Measurements from ENCODE around the gene PAPOLB. TPM values are rescaled to one million over a fixed set of nuclear protein-coding genes. Genes with fewer than 3 reads are reported as not detected.

PAPOLB gene
- total and polyA plus RNA-seq, 2 of the 4 experiments (the other 2 are of a cell fraction): under 0.01 TPM; not detected in 1

DNA sequence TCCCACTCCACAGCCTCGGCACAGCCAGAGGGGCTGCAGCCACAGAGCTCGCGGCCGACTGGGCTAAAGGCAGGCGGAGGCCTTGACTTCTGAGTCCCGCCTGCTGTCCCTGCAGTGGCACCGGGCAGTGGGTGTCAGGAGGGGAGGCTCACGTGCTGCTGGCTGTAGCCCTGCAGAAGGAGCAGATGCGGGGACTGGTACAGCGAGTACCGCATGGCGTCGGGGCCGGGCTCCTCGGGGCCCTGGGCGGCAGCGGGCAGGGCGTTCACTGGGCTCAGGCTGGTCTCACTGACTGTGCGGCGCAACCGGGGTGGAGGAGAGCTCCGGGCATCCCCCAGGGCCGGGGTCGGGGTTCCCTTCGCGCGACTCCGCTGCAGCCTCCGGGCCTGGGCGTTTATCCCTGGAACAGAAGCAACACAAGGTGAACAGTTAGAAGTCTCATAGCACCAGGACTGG is 25.6 kb downstream of the PAPOLB start:
- 92% methylated on average over 11 of the region's 30 CpGs; no CpG with 5 or more reads in 1 of the 2 experiments for WGBS, 2 experiments (ENCODE audit: extremely low coverage in 2 of 2, insufficient read length in 1 of 2)
- H4K8ac ChIP-seq (ENCODE audit: low read depth in 2 of 2, low read length in 2 of 2): no peak overlapping the region
- no peaks in the 10 kb centered on the region for H3K36me3 ChIP-seq (ENCODE audit: control insufficient read depth, insufficient read depth, low read length)
- H4K20me1 ChIP-seq (ENCODE audit: insufficient read depth, low read length): no peaks in the 10 kb centered on the region
- dilution Hi-C loops (cut with HindIII; ENCODE audit: low sequenced_read_pairs, unreplicated experiment) (no loop called here), in situ Hi-C loops (cut with MboI; ENCODE audit: low sequenced_read_pairs) (no loop called here), intact Hi-C loops (cut with micrococcal nuclease) (no loop called here)
- ChIA-PET CTCF (no interaction called here), POLR2A (ENCODE audit: unreplicated experiment) (no interaction called here)
- H3K4me2 ChIP-seq (ENCODE audit: low read depth, low read length): no peak overlapping the region
- no peak overlapping the region for H3K14ac ChIP-seq (replicated peaks; ENCODE audit: low read depth, low read length)
- H2BK5ac ChIP-seq (ENCODE audit: low read depth, low read length, poor library complexity, severe bottlenecking): no peak overlapping the region
- no peak overlapping the region for H2BK20ac ChIP-seq (ENCODE audit: low read depth, low read length)
- H3K4me1 ChIP-seq (ENCODE audit: control insufficient read depth, insufficient read depth, low read length): no peaks in the 10 kb centered on the region
- no peak overlapping the region for H2AFZ ChIP-seq (replicated peaks; ENCODE audit: low read length, poor library complexity)
- no peaks in the 10 kb centered on the region for H3K9me1 ChIP-seq (ENCODE audit: insufficient read depth, low read length)
- no peaks in the 10 kb centered on the region for H3K79me1 ChIP-seq (ENCODE audit: low read depth in 1 of 2, low read length in 2 of 2)
- H3K23ac ChIP-seq (ENCODE audit: low read depth, low read length): no peak overlapping the region
- H3K27ac ChIP-seq (ENCODE audit: insufficient read depth, low read length): no peak overlapping the region
- H3K4ac ChIP-seq (ENCODE audit: low read depth, low read length): no peak overlapping the region
- no peak overlapping the region for H3K9ac ChIP-seq (ENCODE audit: low read depth, low read length)
- no peak for TF ChIP-seq SMC3 (IDR thresholded peaks at IDR 0.05; ENCODE audit: low read depth, low read length)
- TF ChIP-seq, protein P1, sequence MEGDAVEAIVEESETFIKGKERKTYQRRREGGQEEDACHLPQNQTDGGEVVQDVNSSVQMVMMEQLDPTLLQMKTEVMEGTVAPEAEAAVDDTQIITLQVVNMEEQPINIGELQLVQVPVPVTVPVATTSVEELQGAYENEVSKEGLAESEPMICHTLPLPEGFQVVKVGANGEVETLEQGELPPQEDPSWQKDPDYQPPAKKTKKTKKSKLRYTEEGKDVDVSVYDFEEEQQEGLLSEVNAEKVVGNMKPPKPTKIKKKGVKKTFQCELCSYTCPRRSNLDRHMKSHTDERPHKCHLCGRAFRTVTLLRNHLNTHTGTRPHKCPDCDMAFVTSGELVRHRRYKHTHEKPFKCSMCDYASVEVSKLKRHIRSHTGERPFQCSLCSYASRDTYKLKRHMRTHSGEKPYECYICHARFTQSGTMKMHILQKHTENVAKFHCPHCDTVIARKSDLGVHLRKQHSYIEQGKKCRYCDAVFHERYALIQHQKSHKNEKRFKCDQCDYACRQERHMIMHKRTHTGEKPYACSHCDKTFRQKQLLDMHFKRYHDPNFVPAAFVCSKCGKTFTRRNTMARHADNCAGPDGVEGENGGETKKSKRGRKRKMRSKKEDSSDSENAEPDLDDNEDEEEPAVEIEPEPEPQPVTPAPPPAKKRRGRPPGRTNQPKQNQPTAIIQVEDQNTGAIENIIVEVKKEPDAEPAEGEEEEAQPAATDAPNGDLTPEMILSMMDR (conservative IDR thresholded peaks at IDR 0.05; ENCODE audit: low read depth, low read length): no peak
- TF ChIP-seq NFE2L2 (IDR thresholded peaks at IDR 0.05; ENCODE audit: low read depth, low read length): no peak
- TF ChIP-seq, protein P2, sequence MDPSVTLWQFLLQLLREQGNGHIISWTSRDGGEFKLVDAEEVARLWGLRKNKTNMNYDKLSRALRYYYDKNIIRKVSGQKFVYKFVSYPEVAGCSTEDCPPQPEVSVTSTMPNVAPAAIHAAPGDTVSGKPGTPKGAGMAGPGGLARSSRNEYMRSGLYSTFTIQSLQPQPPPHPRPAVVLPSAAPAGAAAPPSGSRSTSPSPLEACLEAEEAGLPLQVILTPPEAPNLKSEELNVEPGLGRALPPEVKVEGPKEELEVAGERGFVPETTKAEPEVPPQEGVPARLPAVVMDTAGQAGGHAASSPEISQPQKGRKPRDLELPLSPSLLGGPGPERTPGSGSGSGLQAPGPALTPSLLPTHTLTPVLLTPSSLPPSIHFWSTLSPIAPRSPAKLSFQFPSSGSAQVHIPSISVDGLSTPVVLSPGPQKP (IDR thresholded peaks at IDR 0.05; ENCODE audit: borderline replicate concordance, low read depth, low read length): no peak
- TF ChIP-seq MAZ (IDR thresholded peaks at IDR 0.05; ENCODE audit: borderline replicate concordance, low read depth, low read length): no peak
- no peak for TF ChIP-seq POLR2A (IDR thresholded peaks at IDR 0.05; ENCODE audit: low read depth, low read length)
- ATAC-seq (ENCODE audit: low read depth) (no peak), DNase-seq (no peak)
- no peak overlapping the region for H3K18ac ChIP-seq (ENCODE audit: low read depth, low read length)
- H2AK5ac ChIP-seq (ENCODE audit: low read depth, low read length): no peak overlapping the region
- H4K5ac ChIP-seq (ENCODE audit: low read depth, low read length): no peak overlapping the region
- peaks cover 1% of the 10 kb centered on the region; the same call in 1 of the 2 replicates for H3K27me3 ChIP-seq (ENCODE audit: control insufficient read depth, insufficient read depth, low read length)
- H3K56ac ChIP-seq (ENCODE audit: extremely low read depth, insufficient read depth, low read length): no peak overlapping the region
- H3K9me3 ChIP-seq (ENCODE audit: control insufficient read depth, insufficient read depth, low read length): no peaks in the 10 kb centered on the region
- BruUV-seq (replicated peaks): no TSS peak
- H2BK120ac ChIP-seq (ENCODE audit: low read depth, low read length): no peak overlapping the region
- H2BK15ac ChIP-seq (ENCODE audit: low read depth, low read length): no peak overlapping the region
- no peak overlapping the region for H2AK9ac ChIP-seq (replicated peaks; ENCODE audit: low read depth, low read length, poor library complexity)
- H4K91ac ChIP-seq (ENCODE audit: insufficient read depth, low read depth, low read length): no peak overlapping the region
- no peak overlapping the region for H3K4me3 ChIP-seq (ENCODE audit: insufficient read depth, low read depth, low read length)
